H1 (cell line): ENCODE measurements around the gene PPM1L. TPM values are rescaled to one million over a fixed set of nuclear protein-coding genes. Genes with fewer than 3 reads are reported as not detected.

Experiments
- polyA plus RNA-seq, 7 experiments: library from polyadenylated mRNA; depleted of rRNA in 3 of 7; stranded (reverse) in 5 of 7; unstranded in 2 of 7; fragments of >200 nt in 5 of 7; fragments of 200-250 nt in 2 of 7; gene quantifications; 1 replicate in 5 of 7; 2 replicates in 1 of 7; 4 replicates in 1 of 7; pipeline versions ENCODE4 v1.2.1 to v1.2.3, GENCODE V29; 2011 to 2013; ENCODE audit warnings: missing spikeins in 2 of 7, mixed read lengths in 2 of 7
- total RNA-seq: library from RNA; stranded (reverse); fragmentation: NEBNext Ultra II Directional; extraction: Animal tissue kit (Norgen Biotek cat#: 25700); gene quantifications from 2 replicates; pipeline ENCODE4 v1.2.1, GENCODE V29; 2021
- TF ChIP-seq, protein P1 (sequence below): IDR thresholded peaks from 2 replicates; pipeline ENCODE4 v1.6.1; 2011; ENCODE audit warnings: low read length, improper control_type of control experiment

PPM1L gene
- total and polyA plus RNA-seq, 2 of the 8 experiments (the other 6 are each of a cell fraction or from before 2014, with no cell fraction given), result 2.8 to 18.1 TPM

DNA sequence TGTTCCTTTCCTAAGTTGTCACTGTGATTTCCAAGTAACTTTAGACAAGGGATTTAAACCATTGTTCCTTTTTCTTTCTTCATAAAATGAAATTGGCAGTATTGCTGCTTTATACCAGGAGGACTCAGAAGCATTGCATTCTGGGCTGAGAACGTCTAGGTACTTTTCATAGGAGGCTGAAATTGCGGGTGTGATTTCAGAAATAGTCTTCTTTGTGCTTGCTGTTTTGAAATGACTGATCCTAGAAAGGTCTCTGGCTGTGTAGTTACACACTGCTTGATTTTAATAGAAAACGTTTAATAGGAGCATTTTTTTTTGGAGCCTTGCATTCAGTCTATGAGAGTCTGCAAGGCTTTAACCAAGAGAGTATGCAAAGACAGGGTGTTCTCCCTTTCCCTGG is 56.3 kb downstream of the PPM1L start (continued):
- TF ChIP-seq, protein P1, sequence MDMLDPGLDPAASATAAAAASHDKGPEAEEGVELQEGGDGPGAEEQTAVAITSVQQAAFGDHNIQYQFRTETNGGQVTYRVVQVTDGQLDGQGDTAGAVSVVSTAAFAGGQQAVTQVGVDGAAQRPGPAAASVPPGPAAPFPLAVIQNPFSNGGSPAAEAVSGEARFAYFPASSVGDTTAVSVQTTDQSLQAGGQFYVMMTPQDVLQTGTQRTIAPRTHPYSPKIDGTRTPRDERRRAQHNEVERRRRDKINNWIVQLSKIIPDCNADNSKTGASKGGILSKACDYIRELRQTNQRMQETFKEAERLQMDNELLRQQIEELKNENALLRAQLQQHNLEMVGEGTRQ, result no peak
